ENCODE measurements around the gene TRAPPC3L. TPM values are rescaled to one million over a fixed set of nuclear protein-coding genes. Genes with fewer than 3 reads are reported as not detected.

The TRAPPC3L gene
- total RNA-seq, 4 donors from 2014 or later = not detected

GRCh38 chr6:116535109-116535508 is 10.4 kb downstream of the TRAPPC3L start:
- no peak for DNase-seq (ENCODE audit: low spot score in 2 of 2)
- Histone ChIP-seq H3K4me1 (no peaks in the 10 kb centered on the region), H3K4me3 (no peak overlapping the region), H3K27me3 (no peaks in the 10 kb centered on the region), H3K27ac (no peak overlapping the region), H3K9me3 (no peaks in the 10 kb centered on the region), H3K36me3 (no peaks in the 10 kb centered on the region)
- no peak for TF ChIP-seq POLR2AphosphoS5 (IDR thresholded peaks at IDR 0.05)
- TF ChIP-seq EP300 (IDR thresholded peaks at IDR 0.05) = no peak
- TF ChIP-seq POLR2A (IDR thresholded peaks at IDR 0.05) = no peak
- TF ChIP-seq CTCF (IDR thresholded peaks at IDR 0.05) = no peak

DNA sequence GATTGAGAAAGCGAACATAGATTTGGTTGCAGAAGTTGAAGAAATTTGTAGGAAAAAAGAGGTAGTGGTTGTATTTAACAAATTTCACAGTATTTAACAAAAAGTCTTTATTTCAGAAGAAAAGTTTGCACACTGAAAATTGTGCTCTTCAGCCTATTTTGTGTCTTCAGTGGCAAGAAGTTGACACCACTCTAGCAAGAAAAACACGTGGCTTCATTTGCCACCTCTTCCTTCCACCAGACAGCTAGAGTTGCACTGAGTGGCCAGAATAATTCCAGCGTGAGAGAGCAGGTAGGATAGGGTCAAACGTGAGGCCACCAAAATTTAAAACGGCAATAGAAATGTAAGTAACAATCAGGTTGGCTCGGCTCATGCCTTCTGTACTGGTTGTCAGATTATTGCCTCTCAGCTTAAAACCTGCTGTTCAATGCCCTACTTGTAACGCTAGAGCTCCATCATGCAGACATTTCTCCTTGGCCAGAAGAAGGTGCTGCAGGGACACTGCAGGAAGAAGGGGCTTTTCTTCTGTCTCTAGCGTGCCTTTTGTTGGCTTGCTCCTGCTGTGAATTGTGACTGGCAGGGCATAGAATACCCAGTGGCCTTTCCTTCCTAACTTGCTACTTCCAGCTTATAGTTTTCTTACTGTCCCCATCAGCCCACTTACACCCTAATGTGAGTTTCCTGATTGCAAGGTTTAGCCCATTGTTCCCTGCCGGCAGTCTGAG is 12.1 kb downstream of the TRAPPC3L start:
- Histone ChIP-seq H3K9me3 (no peaks in the 10 kb centered on the region), H3K27me3 (no peaks in the 10 kb centered on the region), H3K4me1 (no peaks in the 10 kb centered on the region), H3K4me3 (no peak overlapping the region), H3K36me3 (no peaks in the 10 kb centered on the region), H3K27ac (no peak overlapping the region)
- TF ChIP-seq CTCF (IDR thresholded peaks at IDR 0.05) (no peak), POLR2A (IDR thresholded peaks at IDR 0.05) (no peak), EP300 (IDR thresholded peaks at IDR 0.05) (no peak), POLR2AphosphoS5 (IDR thresholded peaks at IDR 0.05) (no peak)
- WGBS = 74% methylated on average over 9 of the region's 9 CpGs
- DNase-seq (ENCODE audit: low spot score in 2 of 2) = no peak

DNA sequence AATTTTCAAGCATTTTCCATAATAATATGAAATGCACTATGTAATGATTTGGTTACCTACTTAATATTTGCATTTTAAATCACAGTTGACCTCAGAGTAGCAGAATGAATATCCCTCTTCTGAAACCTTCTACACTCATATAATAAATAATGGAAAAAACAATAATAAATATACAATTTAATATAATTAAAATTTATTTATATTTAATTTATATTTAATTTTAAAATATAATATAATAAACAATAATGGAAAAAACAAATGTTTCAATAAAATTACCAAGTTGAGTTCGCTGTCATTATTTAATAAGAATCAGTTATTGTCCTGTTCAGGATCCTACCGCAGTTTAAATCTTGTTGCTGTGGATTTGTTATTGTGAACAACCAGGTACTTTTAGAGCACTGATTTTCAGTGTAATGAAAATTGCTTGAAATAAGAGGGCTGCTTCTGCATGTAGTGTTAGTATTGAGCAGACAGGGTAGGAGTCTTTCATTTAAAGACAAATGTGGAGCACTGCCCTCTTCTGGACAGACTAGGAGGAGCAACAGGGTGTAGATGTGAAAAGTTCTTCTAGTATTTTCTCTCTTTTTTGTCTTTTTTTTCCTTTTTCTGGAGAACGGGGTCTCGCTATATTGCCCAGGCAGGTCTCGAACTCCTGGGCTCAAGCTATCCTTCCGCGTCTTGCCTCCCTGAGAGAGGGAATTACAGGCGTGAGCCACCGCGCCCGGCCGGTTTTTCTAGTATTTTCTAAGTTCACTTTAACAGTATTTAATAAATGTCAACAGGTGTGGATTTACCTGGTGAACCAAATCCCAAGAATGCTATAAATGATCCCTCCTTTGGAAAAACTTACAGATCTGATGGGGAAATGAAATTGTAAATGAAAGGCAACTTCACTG is 13.6 kb downstream of the TRAPPC3L start:
- Histone ChIP-seq H3K4me3 (no peak overlapping the region), H3K36me3 (no peaks in the 10 kb centered on the region), H3K4me1 (no peaks in the 10 kb centered on the region), H3K27ac (no peak overlapping the region), H3K9me3 (no peaks in the 10 kb centered on the region), H3K27me3 (no peaks in the 10 kb centered on the region)
- TF ChIP-seq POLR2AphosphoS5 (IDR thresholded peaks at IDR 0.05) = no peak
- TF ChIP-seq POLR2A (IDR thresholded peaks at IDR 0.05) = no peak
- TF ChIP-seq CTCF (IDR thresholded peaks at IDR 0.05) = peak; percentile 65 to 80
- TF ChIP-seq EP300 (IDR thresholded peaks at IDR 0.05) = no peak
- 83% methylated on average over 12 of the region's 12 CpGs for WGBS
- peak in 1 of 2 donors; percentile 66 for DNase-seq (ENCODE audit: low spot score in 2 of 2)

GRCh38 chr6:116530436-116530835 is 15.0 kb downstream of the TRAPPC3L start:
- DNase-seq (ENCODE audit: low spot score in 2 of 2) = no peak
- TF ChIP-seq POLR2A (IDR thresholded peaks at IDR 0.05) (no peak), CTCF (IDR thresholded peaks at IDR 0.05) (no peak), POLR2AphosphoS5 (IDR thresholded peaks at IDR 0.05) (no peak), EP300 (IDR thresholded peaks at IDR 0.05) (no peak)
- Histone ChIP-seq H3K4me3 (no peak overlapping the region), H3K36me3 (no peaks in the 10 kb centered on the region), H3K27me3 (no peaks in the 10 kb centered on the region), H3K4me1 (no peaks in the 10 kb centered on the region), H3K27ac (no peak overlapping the region), H3K9me3 (no peaks in the 10 kb centered on the region)
- WGBS = 80% methylated on average over 2 of the region's 2 CpGs
